Smooth muscle cell (in vitro differentiated cells): ENCODE measurements around the gene NBEA. TPM values are rescaled to one million over a fixed set of nuclear protein-coding genes. Genes with fewer than 3 reads are reported as not detected.
"Not testable (repeated sequence)": the region's sequence is repeated elsewhere in the genome, so short reads cannot be mapped to it uniquely, and the experiment has no call there.

Experiments
- DNase-seq: peaks from one replicate; lab custom pipeline; 2025; ENCODE audit not compliant: unreplicated experiment; lab: John Stamatoyannopoulos, UW
- H2AFZ ChIP-seq: fragments of 200-600 bp; sonication (generic); 2 replicates; pipeline ENCODE4 v1.6.0; 2016; ENCODE audit warnings: antibody characterized with exemption, low read depth, mild to moderate bottlenecking
- H3F3A ChIP-seq: fragments of 200-600 bp; sonication (generic); 2 replicates; pipeline ENCODE4 v1.6.0; 2017; ENCODE audit warnings: antibody characterized with exemption, low read depth
- H3K27ac ChIP-seq: fragments of 200-600 bp; sonication (generic); 2 replicates; pipeline ENCODE4 v1.5.1; 2016; ENCODE audit warnings: low read depth, mild to moderate bottlenecking
- H3K27me3 ChIP-seq: fragments of 200-600 bp; sonication (generic); 2 replicates; pipeline ENCODE4 v1.6.1; 2016; ENCODE audit warnings: low read depth, mild to moderate bottlenecking
- H3K36me3 ChIP-seq: fragments of 200-600 bp; sonication (generic); 2 replicates; pipeline ENCODE4 v1.5.1; 2016; ENCODE audit warnings: low read depth
- H3K4me1 ChIP-seq: fragments of 200-600 bp; sonication (generic); 2 replicates; pipeline ENCODE4 v1.5.1; 2016; ENCODE audit warnings: low read depth
- H3K4me2 ChIP-seq: fragments of 200-600 bp; sonication (generic); 2 replicates; pipeline ENCODE4 v1.6.0; 2016; ENCODE audit warnings: mild to moderate bottlenecking
- H3K4me3 ChIP-seq: fragments of 200-600 bp; sonication (generic); 2 replicates; pipeline ENCODE4 v1.5.1; 2016; ENCODE audit warnings: mild to moderate bottlenecking
- H3K79me2 ChIP-seq: fragments of 200-600 bp; sonication (generic); 2 replicates; pipeline ENCODE4 v1.6.0; 2016; ENCODE audit warnings: low read depth, mild to moderate bottlenecking
- H3K9ac ChIP-seq: fragments of 200-600 bp; sonication (generic); 2 replicates; pipeline ENCODE4 v1.6.0; 2016; ENCODE audit warnings: low read depth
- H3K9me3 ChIP-seq: fragments of 200-600 bp; sonication (generic); replicated peaks from 2 replicates; pipeline ENCODE4 v1.5.1; 2016; ENCODE audit warnings: low read depth
- H4K20me1 ChIP-seq: fragments of 200-600 bp; sonication (generic); 2 replicates; pipeline ENCODE4 v1.6.0; 2016; ENCODE audit warnings: low read depth
- CTCF ChIP-seq: fragments of 200-600 bp; sonication (generic); IDR thresholded peaks from 2 replicates; pipeline ENCODE4 v1.5.1; 2017; ENCODE audit warnings: borderline replicate concordance, mild to moderate bottlenecking, antibody characterized with exemption; ENCODE audit not compliant: insufficient read depth, poor library complexity, severe bottlenecking
- WGBS: methylation state at CpG from one replicate; pipeline ENCODE4 v1.1.7; 2016; ENCODE audit warnings: low lambda C conversion rate; 5-methylcytosine and 5-hydroxymethylcytosine counted together
- polyA plus RNA-seq: library from polyadenylated mRNA; unstranded; fragments of >200 nt; fragmentation: Nextera tagmentation; extraction: Ambion mirVana; gene quantifications from 2 replicates; pipeline ENCODE4 v1.2.1, GENCODE V29; 2016
- total RNA-seq: library from RNA; depleted of rRNA; stranded (reverse); fragments of >200 nt; gene quantifications from 2 replicates; pipeline ENCODE4 v1.2.3, GENCODE V29; 2014

NBEA gene
- total and polyA plus RNA-seq, 2 experiments from 2014 or later, result 3.6 to 11.7 TPM

- WGBS, result 90% methylated on average over 6 of the region's 6 CpGs
- H2AFZ ChIP-seq, result no peak overlapping the region
- H3F3A ChIP-seq, result no peaks in the 10 kb centered on the region
- no peak overlapping the region for H3K4me2 ChIP-seq
- no peaks in the 10 kb centered on the region for H3K9me3 ChIP-seq
- no peak overlapping the region for H3K27ac ChIP-seq
- no peak for TF ChIP-seq CTCF
- H3K4me3 ChIP-seq, result no peak overlapping the region
- H4K20me1 ChIP-seq, result no peaks in the 10 kb centered on the region
- H3K4me1 ChIP-seq, result no peaks in the 10 kb centered on the region
- no peak for DNase-seq
- no peaks in the 10 kb centered on the region for H3K36me3 ChIP-seq
- H3K9ac ChIP-seq, result no peak overlapping the region
- no peaks in the 10 kb centered on the region for H3K27me3 ChIP-seq
- H3K79me2 ChIP-seq, result no peaks in the 10 kb centered on the region
Observed at GRCh38 chr13:35057858-35058257, 115.8 kb downstream of the NBEA start.

- WGBS, result 98% methylated on average over 3 of the region's 3 CpGs
Observed at GRCh38 chr13:35058585-35058984, 116.5 kb downstream of the NBEA start.

GRCh38 chr13:35086667-35087066 lies 144.6 kb downstream of the NBEA start:
- 82% methylated on average over 2 of the region's 2 CpGs for WGBS
- Histone ChIP-seq H3K4me2 (no peak overlapping the region), H3K4me3 (no peak overlapping the region), H4K20me1 (no peaks in the 10 kb centered on the region), H3K4me1 (no peaks in the 10 kb centered on the region), H3K27ac (no peak overlapping the region), H2AFZ (no peak overlapping the region), H3F3A (no peaks in the 10 kb centered on the region), H3K27me3 (no peaks in the 10 kb centered on the region), H3K9me3 (no peaks in the 10 kb centered on the region), H3K79me2 (no peaks in the 10 kb centered on the region), H3K9ac (no peak overlapping the region), H3K36me3 (no peaks in the 10 kb centered on the region)
- DNase-seq, result no peak
- no peak for TF ChIP-seq CTCF

More at GRCh38 chr13:35058585-35058984, 116.5 kb downstream of the NBEA start:
- not testable (repeated sequence) for H3K4me1 ChIP-seq, H3K9ac ChIP-seq, H3K27ac ChIP-seq, H3K27me3 ChIP-seq, DNase-seq, H3K36me3 ChIP-seq, H3F3A ChIP-seq, H4K20me1 ChIP-seq, H3K79me2 ChIP-seq, H3K4me2 ChIP-seq, H2AFZ ChIP-seq, H3K4me3 ChIP-seq, H3K9me3 ChIP-seq

GRCh38 chr13:35092251-35092650 lies 150.2 kb downstream of the NBEA start:
- H3F3A ChIP-seq, result no peaks in the 10 kb centered on the region
- H3K4me1 ChIP-seq, result no peaks in the 10 kb centered on the region
- H3K4me3 ChIP-seq, result no peak overlapping the region
- H3K27me3 ChIP-seq, result no peaks in the 10 kb centered on the region
- no peak overlapping the region for H2AFZ ChIP-seq
- H3K9me3 ChIP-seq, result no peaks in the 10 kb centered on the region
- no peak for DNase-seq
- WGBS, result 84% methylated on average over 4 of the region's 4 CpGs
- no peak for TF ChIP-seq CTCF
- no peaks in the 10 kb centered on the region for H4K20me1 ChIP-seq
- no peak overlapping the region for H3K9ac ChIP-seq
- H3K27ac ChIP-seq, result no peak overlapping the region
- no peaks in the 10 kb centered on the region for H3K36me3 ChIP-seq
- H3K4me2 ChIP-seq, result no peak overlapping the region
- H3K79me2 ChIP-seq, result no peaks in the 10 kb centered on the region
